GM13977 (cell line): ENCODE data around the gene ATP2C2.
"Not testable (repeated sequence)": the region's sequence is repeated elsewhere in the genome, so short reads cannot be mapped to it uniquely, and the experiment has no call there.

Experiments
- DNase-seq: peaks from one replicate; pipeline ENCODE4 v3.0.0; 2012; ENCODE audit warnings: low spot score
- in situ Hi-C: fragments of 300-500 bp; cut with MboI; formaldehyde crosslinking; loops from one replicate; pipeline ENCODE4 v1.12.0; 2022; ENCODE audit warnings: low sequenced_read_pairs, low pct_unique_long_range_greater_than_20kb, mixed read lengths, inconsistent platforms; ENCODE audit not compliant: unreplicated experiment
- TF ChIP-seq, protein P1 (sequence below): IDR thresholded peaks from 2 replicates; pipeline ENCODE4 v1.5.1; 2012; ENCODE audit warnings: mild to moderate bottlenecking, control low read depth; ENCODE audit not compliant: insufficient read depth; ENCODE audit errors: extremely low read depth, missing control alignments

ATP2C2 gene

DNA sequence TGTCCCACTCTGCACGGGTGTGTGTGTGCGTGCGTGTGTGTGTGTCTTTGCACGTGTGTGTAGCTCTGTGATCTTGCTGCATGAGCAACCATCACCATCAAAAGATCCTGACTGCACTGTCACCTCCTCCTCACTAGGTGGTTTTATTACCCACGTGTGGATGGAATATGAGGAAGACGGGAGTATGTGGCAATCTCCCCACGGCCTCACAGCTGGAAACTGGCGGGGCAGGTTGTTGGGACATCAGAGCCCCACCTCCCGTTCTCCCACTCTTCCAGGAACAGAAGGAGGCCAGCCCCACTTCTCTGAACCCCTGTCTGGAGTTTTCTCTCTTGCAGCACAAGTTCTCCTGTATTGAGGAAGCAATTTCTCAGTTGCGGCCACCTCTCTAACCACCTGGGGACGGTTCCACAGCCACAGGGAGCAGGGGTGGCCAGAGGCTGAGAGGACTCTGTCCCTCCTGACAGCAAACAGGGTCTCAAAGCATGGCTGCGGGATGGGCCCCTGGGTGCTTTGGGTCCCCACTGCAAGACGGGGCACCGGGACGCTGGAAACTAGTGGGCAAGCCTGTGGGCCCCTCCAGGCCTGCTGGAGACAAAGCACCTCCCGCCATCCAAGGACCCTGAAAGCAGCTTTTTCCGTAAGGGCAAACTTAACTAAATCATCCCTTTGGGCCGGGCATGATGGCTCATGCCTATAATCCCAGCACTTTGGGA, 27.9 kb upstream of the ATP2C2 start:
- TF ChIP-seq, protein P1, sequence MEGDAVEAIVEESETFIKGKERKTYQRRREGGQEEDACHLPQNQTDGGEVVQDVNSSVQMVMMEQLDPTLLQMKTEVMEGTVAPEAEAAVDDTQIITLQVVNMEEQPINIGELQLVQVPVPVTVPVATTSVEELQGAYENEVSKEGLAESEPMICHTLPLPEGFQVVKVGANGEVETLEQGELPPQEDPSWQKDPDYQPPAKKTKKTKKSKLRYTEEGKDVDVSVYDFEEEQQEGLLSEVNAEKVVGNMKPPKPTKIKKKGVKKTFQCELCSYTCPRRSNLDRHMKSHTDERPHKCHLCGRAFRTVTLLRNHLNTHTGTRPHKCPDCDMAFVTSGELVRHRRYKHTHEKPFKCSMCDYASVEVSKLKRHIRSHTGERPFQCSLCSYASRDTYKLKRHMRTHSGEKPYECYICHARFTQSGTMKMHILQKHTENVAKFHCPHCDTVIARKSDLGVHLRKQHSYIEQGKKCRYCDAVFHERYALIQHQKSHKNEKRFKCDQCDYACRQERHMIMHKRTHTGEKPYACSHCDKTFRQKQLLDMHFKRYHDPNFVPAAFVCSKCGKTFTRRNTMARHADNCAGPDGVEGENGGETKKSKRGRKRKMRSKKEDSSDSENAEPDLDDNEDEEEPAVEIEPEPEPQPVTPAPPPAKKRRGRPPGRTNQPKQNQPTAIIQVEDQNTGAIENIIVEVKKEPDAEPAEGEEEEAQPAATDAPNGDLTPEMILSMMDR, result no peak
- in situ Hi-C loops, result no loop called here
- DNase-seq, result no peak

DNA sequence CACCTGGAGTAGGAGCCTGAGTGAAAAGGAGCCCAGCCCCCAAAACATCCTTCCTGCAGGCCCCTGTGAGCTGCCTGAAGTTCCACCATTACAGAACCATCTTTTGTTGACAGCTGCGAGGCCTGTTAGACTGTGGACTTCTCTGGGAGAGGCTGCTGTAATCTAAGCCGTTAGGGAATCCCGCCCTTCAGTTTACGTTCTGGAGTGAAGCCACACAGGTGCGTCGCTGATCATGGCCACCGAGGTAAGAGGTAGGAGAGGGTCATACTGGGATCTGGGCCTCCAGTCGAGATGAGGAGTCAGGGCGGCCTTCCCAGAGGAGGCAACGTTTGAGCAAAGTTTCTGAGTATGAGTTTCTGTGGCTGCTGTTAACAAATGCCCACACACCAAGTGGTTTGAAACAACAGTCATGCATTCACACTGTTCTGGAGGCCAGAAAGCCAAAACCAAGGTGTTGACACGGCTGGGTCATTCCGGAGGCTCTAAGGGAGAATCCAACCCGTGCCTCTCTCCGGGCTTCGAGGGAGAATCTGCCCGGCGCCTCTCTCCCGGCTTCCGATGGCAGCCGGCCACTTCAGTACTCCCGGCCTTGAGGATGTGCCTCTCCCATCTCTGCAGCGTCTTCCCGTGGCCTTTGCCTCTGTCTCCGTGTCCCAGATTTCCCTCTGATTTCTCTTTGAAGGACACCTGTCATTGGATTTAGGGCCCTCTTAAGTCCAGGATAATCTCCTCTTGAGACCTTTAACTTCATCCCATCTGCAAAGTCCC, 26.6 kb upstream of the ATP2C2 start:
- in situ Hi-C loops, result no loop called here
- no peak for DNase-seq
- TF ChIP-seq, protein P1, result no peak

DNA sequence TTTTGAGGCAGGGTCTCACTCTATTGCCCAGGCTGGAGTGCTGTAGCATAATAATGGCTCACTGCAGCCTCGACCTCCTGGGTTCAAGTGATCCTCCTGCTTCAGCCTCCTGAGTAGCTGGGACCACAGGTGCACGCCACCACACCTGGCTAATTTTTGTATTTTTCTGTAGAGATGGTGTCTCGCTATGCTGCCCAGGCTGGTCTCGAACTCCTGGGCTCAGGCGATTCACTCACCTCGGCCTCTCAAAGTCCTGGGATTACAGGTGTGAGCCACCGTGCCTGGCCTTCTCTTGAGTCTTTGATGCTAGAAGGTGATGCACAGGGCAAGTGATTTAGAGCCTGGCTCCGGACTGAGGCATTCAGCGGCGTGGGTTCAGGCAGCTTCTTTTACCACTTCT, 24.5 kb upstream of the ATP2C2 start:
- in situ Hi-C loops, DNase-seq: not testable (repeated sequence)

DNA sequence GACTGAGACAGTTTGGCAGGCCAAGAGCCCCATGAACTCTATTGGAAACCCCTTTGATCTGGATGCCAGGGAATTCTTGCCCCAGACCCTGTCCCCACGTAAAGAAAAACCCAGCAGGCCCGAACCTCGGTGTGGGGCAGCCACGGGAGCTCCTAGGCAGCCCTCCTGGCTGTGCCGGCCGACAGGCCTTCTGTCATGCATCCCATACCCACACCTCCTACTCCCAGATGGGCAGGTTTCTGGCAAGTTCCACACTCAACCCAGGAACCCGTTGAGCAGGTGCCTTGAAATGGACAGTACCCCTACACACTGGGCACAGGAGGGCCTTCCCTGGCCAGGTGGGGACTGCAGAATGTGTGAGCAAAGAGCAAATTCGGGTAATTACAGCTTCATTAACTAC, 23.6 kb upstream of the ATP2C2 start:
- in situ Hi-C loops, result no loop called here
- TF ChIP-seq, protein P1, result no peak

GRCh38 chr16:84347161-84347560, 21.2 kb upstream of the ATP2C2 start:
- in situ Hi-C loops, result no loop called here
- TF ChIP-seq, protein P1, result no peak
- no peak for DNase-seq

More for the DNA sequence above, 23.6 kb upstream of the ATP2C2 start:
- DNase-seq, result no peak

GRCh38 chr16:84348386-84348888, 19.9 kb upstream of the ATP2C2 start:
- in situ Hi-C loops, result no loop called here
- TF ChIP-seq, protein P1, result no peak
- no peak for DNase-seq
